ENCODE results near the gene LRRTM4. TPM values are rescaled to one million over a fixed set of nuclear protein-coding genes. Genes with fewer than 3 reads are reported as not detected.

Gene LRRTM4
- total RNA-seq, 1 donor from 2014 or later: 5.4 TPM

GRCh38 chr2:77271262-77271661 lies 250.9 kb downstream of the LRRTM4 start:
- peaks cover 9% of the 10 kb centered on the region for H3K4me1 Mint-ChIP-seq (ENCODE audit: unreplicated experiment)
- no peak overlapping the region for H3K27ac Mint-ChIP-seq
- H3K4me3 Mint-ChIP-seq: no peak overlapping the region
- H3K36me3 Mint-ChIP-seq: no peaks in the 10 kb centered on the region
- no peak for TF ChIP-seq CTCF (conservative IDR thresholded peaks at IDR 0.05)
- H3K27me3 Mint-ChIP-seq: no peaks in the 10 kb centered on the region
- H3K9me3 Mint-ChIP-seq: no peaks in the 10 kb centered on the region
- DNase-seq (ENCODE audit: extremely low spot score, unreplicated experiment): no peak

- Mint-ChIP-seq H3K9me3 (no peaks in the 10 kb centered on the region), H3K36me3 (no peaks in the 10 kb centered on the region), H3K4me3 (no peak overlapping the region), H3K27me3 (no peaks in the 10 kb centered on the region), H3K4me1 (ENCODE audit: unreplicated experiment) (peaks cover 9% of the 10 kb centered on the region), H3K27ac (no peak overlapping the region)
- no peak for TF ChIP-seq CTCF (conservative IDR thresholded peaks at IDR 0.05)
- no peak for DNase-seq (ENCODE audit: extremely low spot score, unreplicated experiment)
These were observed 251.7 kb downstream of the LRRTM4 start for GRCh38 chr2:77270433-77270832.

GRCh38 chr2:77268626-77269025 lies 253.6 kb downstream of the LRRTM4 start:
- DNase-seq (ENCODE audit: extremely low spot score, unreplicated experiment): no peak
- Mint-ChIP-seq H3K4me1 (ENCODE audit: unreplicated experiment) (peaks cover 9% of the 10 kb centered on the region), H3K4me3 (no peak overlapping the region), H3K9me3 (no peaks in the 10 kb centered on the region), H3K36me3 (no peaks in the 10 kb centered on the region), H3K27ac (no peak overlapping the region), H3K27me3 (no peaks in the 10 kb centered on the region)
- TF ChIP-seq CTCF (conservative IDR thresholded peaks at IDR 0.05): no peak

GRCh38 chr2:77232909-77233425 lies 289.2 kb downstream of the LRRTM4 start:
- Mint-ChIP-seq H3K27ac (no peak overlapping the region), H3K4me3 (no peak overlapping the region), H3K9me3 (peaks cover 9% of the 10 kb centered on the region), H3K36me3 (no peaks in the 10 kb centered on the region), H3K27me3 (no peaks in the 10 kb centered on the region), H3K4me1 (ENCODE audit: unreplicated experiment) (peaks cover 13% of the 10 kb centered on the region)
- no peak for DNase-seq (ENCODE audit: extremely low spot score, unreplicated experiment)
- TF ChIP-seq CTCF (conservative IDR thresholded peaks at IDR 0.05): no peak

GRCh38 chr2:77228391-77228790 lies 293.8 kb downstream of the LRRTM4 start:
- TF ChIP-seq CTCF (conservative IDR thresholded peaks at IDR 0.05): no peak
- no peaks in the 10 kb centered on the region for H3K27me3 Mint-ChIP-seq
- no peaks in the 10 kb centered on the region for H3K36me3 Mint-ChIP-seq
- no peak overlapping the region for H3K27ac Mint-ChIP-seq
- no peaks in the 10 kb centered on the region for H3K9me3 Mint-ChIP-seq
- H3K4me1 Mint-ChIP-seq (ENCODE audit: unreplicated experiment): peaks cover 13% of the 10 kb centered on the region
- no peak for DNase-seq (ENCODE audit: extremely low spot score, unreplicated experiment)
- no peak overlapping the region for H3K4me3 Mint-ChIP-seq

GRCh38 chr2:77210725-77211124 lies 311.5 kb downstream of the LRRTM4 start:
- Mint-ChIP-seq H3K27me3 (no peaks in the 10 kb centered on the region), H3K4me1 (ENCODE audit: unreplicated experiment) (peaks cover 5% of the 10 kb centered on the region), H3K36me3 (no peaks in the 10 kb centered on the region), H3K27ac (no peak overlapping the region), H3K4me3 (no peak overlapping the region), H3K9me3 (no peaks in the 10 kb centered on the region)
- no peak for TF ChIP-seq CTCF (conservative IDR thresholded peaks at IDR 0.05)
- DNase-seq (ENCODE audit: extremely low spot score, unreplicated experiment): no peak

Measured in type B pancreatic cell (in vitro differentiated cells).